GM18499 (cell line): ENCODE measurements around the gene GPC1.

Experiments used
- ATAC-seq: cut with Tn5 transposase; IDR thresholded peaks from one replicate; pipeline ENCODE4 v1.9.1; 2021; ENCODE audit warnings: moderate number of reproducible peaks; ENCODE audit not compliant: insufficient read depth, unreplicated experiment

Gene GPC1

DNA sequence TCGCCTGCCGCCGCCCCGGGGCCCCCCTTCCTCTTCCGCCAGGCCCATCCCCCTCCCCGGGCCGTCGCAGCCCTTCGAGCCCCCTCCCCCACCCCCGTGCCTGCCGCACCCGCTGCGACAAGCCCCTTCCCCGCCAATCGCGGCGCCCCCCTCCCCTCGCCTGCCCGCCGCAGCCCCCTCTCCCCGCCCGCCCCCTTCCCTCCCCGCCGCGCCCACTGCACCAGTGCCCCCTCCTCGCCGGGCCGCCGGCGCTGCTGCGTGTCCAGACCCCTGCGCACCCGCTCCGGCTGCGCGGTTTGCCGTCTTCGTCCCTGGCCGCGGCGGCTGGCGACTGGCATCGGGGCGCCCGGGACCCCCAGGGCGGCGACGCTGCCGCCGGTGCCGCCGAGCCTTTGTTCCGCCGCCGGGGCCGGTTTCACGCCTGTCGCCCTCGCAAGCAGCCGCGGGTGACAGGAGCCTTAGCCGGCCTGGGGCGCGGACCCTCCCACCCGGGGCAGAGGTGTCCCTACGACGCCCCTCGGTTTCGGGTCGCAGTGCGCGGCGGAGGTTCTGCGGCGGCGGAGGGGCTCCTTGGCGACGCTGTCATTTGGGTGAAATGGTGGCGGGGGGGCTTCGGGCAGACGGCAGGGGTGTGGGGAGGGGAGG is 18.1 kb downstream of the GPC1 start:
- ATAC-seq = no peak

- ATAC-seq = no peak
Measured at GRCh38 chr2:240454106-240454901, 18.8 kb downstream of the GPC1 start.

DNA sequence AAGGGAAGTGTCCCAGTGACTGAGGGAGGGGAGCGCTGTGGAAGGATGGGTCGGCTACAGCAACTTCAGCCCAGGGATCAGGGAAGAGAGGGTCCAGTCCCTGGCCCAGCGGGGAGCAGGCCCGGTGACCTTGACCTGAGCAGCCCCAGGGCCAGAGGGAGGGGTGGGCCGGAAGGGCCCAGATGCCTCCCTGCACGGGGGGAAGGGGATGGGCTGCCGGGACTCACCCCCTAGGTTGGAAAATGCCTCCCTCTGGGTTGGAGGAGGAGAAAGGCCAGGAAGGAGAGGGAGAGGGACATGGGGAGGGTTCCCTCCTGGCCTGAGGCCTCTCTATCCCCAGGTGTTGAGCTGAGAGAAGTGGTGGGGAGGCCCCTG is 19.8 kb downstream of the GPC1 start:
- ATAC-seq = no peak

- ATAC-seq = no peak
Measured at GRCh38 chr2:240455647-240456446, 20.4 kb downstream of the GPC1 start.

GRCh38 chr2:240456447-240457222 is 21.2 kb downstream of the GPC1 start:
- no peak for ATAC-seq

- ATAC-seq = no peak
Measured at GRCh38 chr2:240457223-240458043, 22.0 kb downstream of the GPC1 start.

DNA sequence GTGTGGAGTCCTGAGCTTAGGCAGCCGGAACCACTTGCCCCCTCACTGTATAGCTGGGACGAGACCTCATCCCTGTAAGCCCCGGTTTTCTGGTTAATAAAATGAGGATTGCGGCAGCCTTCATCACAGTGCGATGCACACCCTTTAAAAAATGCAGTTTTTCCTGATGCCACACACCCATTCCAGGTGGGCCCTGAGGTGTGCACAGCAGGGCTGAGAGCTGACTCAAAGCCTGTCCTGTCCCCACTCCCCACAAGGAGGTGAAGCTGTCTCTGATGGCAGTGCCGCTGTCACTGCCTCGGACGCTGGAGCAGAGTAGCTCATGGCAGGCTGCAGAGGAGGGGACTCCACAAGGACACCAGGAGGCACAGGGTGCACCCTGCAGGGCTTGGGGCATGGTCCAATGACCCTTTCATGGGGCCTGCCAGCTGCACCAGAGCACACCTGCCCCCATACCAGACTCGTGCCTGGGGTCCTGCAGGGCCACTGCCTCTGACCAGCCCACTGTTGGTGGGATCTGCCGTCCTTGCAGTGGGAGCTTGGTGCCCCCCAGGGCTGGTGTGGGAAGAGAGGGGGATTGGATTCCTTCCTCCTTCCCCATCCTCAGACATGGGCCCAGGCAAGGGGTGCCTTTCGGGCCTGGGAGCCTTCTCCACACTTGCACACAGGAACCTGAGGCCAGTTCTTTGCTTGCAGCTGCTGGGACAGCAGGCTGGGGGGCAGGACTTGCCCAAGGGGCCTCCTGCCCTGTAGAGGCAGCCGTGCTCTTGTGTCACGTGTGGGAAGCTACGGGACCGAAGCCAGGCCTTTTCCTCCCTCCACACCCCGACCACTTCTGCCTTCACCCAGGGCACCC is 22.8 kb downstream of the GPC1 start:
- no peak for ATAC-seq

GRCh38 chr2:240458900-240459391 is 23.5 kb downstream of the GPC1 start:
- no peak for ATAC-seq

GRCh38 chr2:240459401-240460252 is 24.2 kb downstream of the GPC1 start:
- ATAC-seq = no peak

GRCh38 chr2:240460253-240460711 is 24.8 kb downstream of the GPC1 start:
- no peak for ATAC-seq

- no peak for ATAC-seq
Measured at GRCh38 chr2:240460781-240461431, 25.4 kb downstream of the GPC1 start.

DNA sequence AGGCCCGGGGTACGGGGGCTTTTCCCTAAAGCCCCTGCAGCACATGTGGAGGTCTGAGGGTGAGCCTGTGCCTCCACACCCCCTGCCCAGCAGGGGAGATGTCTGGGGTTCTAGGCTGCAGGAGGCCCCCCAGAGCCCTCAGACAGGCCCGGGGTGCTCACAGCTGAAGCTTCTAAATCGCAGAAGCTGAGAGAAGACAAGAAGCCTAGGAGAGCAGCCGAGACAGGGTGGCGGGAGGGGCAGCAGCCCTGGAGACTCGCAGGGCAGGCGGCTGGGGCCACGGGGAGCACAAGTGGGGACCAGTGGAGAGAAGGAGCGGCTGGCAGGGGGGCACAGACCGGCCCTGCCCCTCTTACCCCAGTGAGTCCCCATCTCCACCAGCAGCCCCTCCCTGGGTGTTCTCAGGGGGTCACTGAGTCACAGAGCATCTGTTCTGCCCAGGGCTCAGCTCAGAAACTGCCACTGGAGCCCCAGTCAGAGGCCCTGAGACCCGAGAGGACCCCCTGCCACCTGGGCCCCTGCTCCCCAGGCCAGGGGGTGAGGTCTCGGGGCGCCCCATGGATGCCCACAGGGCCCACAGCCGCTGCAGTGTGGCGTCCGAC is 26.1 kb downstream of the GPC1 start:
- no peak for ATAC-seq

- no peak for ATAC-seq
Measured at GRCh38 chr2:240462073-240462706, 26.7 kb downstream of the GPC1 start.

DNA sequence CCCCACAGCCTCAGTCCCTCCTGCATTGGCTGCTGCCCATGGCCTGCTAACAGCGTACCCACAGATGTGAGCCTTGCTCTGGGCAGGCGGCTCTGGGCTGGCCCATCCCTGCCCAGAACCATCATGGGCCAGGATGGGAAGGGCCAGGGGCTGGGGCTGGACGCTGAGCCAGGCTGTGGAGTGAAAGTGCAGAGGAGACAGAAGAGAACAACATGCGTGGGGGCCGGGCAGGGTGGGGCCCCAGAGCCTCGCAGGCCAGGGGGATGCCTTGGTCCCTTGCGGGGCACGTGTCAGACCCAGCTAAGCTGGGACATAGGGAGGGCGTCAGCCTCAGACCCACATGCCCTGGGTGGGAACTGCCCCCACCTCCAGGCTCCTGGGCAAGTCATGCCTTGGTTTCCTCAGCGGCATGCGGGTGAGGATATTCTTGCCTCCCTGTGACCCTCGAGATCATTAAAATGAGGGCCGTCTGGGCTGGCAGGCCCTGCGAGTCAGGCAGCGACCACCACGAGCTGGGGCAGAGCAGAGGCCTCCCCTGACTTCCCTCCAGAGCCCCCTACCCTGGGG is 27.3 kb downstream of the GPC1 start:
- no peak for ATAC-seq

DNA sequence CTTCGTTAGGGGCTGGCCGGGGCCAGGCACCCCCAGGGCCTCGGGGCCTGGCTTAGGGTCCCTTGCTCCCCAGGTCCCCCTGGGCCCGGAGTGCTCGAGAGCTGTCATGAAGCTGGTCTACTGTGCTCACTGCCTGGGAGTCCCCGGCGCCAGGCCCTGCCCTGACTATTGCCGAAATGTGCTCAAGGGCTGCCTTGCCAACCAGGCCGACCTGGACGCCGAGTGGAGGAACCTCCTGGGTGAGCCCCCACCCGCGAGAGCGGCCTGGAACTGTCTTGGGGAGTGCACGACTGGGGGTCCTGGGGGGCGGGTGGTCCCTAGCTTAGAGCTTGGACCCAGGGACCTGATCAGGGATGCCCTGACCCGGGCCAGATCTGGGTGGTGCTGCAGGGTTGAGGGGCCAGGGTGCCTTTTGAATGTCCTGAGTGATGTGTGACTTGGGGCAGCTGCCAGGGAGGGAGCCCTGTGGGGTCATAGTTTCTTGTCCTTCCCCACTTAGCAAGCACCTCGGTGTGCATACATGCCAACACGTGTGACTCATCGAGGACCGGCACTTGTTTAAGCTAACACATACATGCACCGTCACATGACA is 27.9 kb downstream of the GPC1 start:
- no peak for ATAC-seq
